DND-41 (cell line): Measurements from ENCODE around the gene CYP17A1.

Source experiments
- ATAC-seq: fragments of 200-7000 bp; cut with Tn5 transposase; 3 replicates; pipeline ENCODE4 v1.9.1; 2021; ENCODE audit warnings: low read depth; ENCODE audit not compliant: insufficient read depth
- DNase-seq: peaks from one replicate; pipeline ENCODE4 v3.0.0-alpha.2; 2020
- H2AFZ ChIP-seq: 2 replicates; pipeline ENCODE4 v1.6.0; 2012; ENCODE audit warnings: low read depth, low read length
- H3K27ac ChIP-seq: 2 replicates; pipeline ENCODE4 v1.5.1; 2012; ENCODE audit warnings: low read length, inconsistent platforms
- H3K27me3 ChIP-seq: fragments of 200-600 bp; sonication (generic); 2 replicates; pipeline ENCODE4 v1.6.0; 2012; ENCODE audit warnings: low read length, mild to moderate bottlenecking, inconsistent platforms; ENCODE audit not compliant: insufficient read depth, poor library complexity
- H3K36me3 ChIP-seq: 2 replicates; pipeline ENCODE4 v1.5.1; 2012; ENCODE audit warnings: low read length, inconsistent platforms; ENCODE audit not compliant: insufficient read depth
- H3K4me1 ChIP-seq: 2 replicates; pipeline ENCODE4 v1.5.1; 2012; ENCODE audit warnings: mild to moderate bottlenecking, low read length; ENCODE audit not compliant: insufficient read depth
- H3K4me2 ChIP-seq: 2 replicates; pipeline ENCODE4 v1.6.0; 2012; ENCODE audit warnings: mild to moderate bottlenecking, moderate library complexity, low read length, inconsistent platforms; ENCODE audit not compliant: insufficient read depth
- H3K4me3 ChIP-seq, 2 experiments: fragments of 200-600 bp in 1 of 2; shearing (Covaris generic) in 1 of 2; 2 replicates each; pipeline ENCODE4 v1.5.1; 2012 to 2016; ENCODE audit warnings: inconsistent platforms in 2 of 2, low read length in 2 of 2, mild to moderate bottlenecking in 2 of 2, low read depth in 1 of 2, moderate library complexity in 1 of 2
- H3K79me2 ChIP-seq: 2 replicates; pipeline ENCODE4 v1.6.0; 2012; ENCODE audit warnings: low read length, inconsistent platforms; ENCODE audit not compliant: insufficient read depth
- H3K9ac ChIP-seq: 2 replicates; pipeline ENCODE4 v1.6.0; 2012; ENCODE audit warnings: low read depth, mild to moderate bottlenecking, inconsistent platforms, low read length, moderate library complexity
- H3K9me3 ChIP-seq: 2 replicates; pipeline ENCODE4 v1.5.1; 2012; ENCODE audit warnings: low read length, moderate library complexity, mild to moderate bottlenecking, inconsistent platforms; ENCODE audit not compliant: insufficient read depth, severe bottlenecking
- H4K20me1 ChIP-seq: 2 replicates; pipeline ENCODE4 v1.6.0; 2012; ENCODE audit warnings: low read length; ENCODE audit not compliant: insufficient read depth
- CTCF ChIP-seq: IDR thresholded peaks from 2 replicates; pipeline ENCODE4 v1.5.1; 2012; ENCODE audit warnings: borderline replicate concordance, low read length, moderate library complexity, mild to moderate bottlenecking; ENCODE audit not compliant: poor library complexity, severe bottlenecking; ENCODE audit errors: extremely low read depth
- EZH2 ChIP-seq: IDR thresholded peaks from 3 replicates; pipeline ENCODE4 v1.6.1; 2012; ENCODE audit warnings: borderline replicate concordance, low read depth, mild to moderate bottlenecking, moderate library complexity, low read length, inconsistent platforms; ENCODE audit not compliant: severe bottlenecking

Gene CYP17A1

GRCh38 chr10:102837230-102837721 lies at the start of gene CYP17A1:
Gene CYP17A1 (minus strand): TSS chr10:102837413. CDS start chr10:102837361, 52 bp downstream.
- Histone ChIP-seq H3K4me3 (no peak within 1 kb of the TSS), H3K4me2 (no peak within 1 kb of the TSS), H3K9ac (no peak within 1 kb of the TSS), H4K20me1 (no peaks in the 10 kb centered on the region; the same call in 1 of the 2 replicates), H3K9me3 (peaks cover 9% of the 10 kb centered on the region), H3K4me1 (no peaks in the 10 kb centered on the region), H2AFZ (no peak within 1 kb of the TSS), H3K27me3 (no peaks in the 10 kb centered on the region), H3K79me2 (no peaks in the 10 kb centered on the region), H3K27ac (no peak within 1 kb of the TSS), H3K36me3 (no peaks in the 10 kb centered on the region)
- no peak for TF ChIP-seq CTCF
- no peak for TF ChIP-seq EZH2
- ATAC-seq (no peak), DNase-seq (no peak)

- Histone ChIP-seq H3K9me3 (no peaks in the 10 kb centered on the region), H3K27ac (no peak overlapping the region), H3K9ac (no peak overlapping the region), H3K4me1 (no peaks in the 10 kb centered on the region), H3K79me2 (no peaks in the 10 kb centered on the region), H3K27me3 (no peaks in the 10 kb centered on the region), H3K4me3 (no peak overlapping the region), H4K20me1 (no peaks in the 10 kb centered on the region), H3K4me2 (no peak overlapping the region), H2AFZ (no peak overlapping the region), H3K36me3 (no peaks in the 10 kb centered on the region)
- DNase-seq (no peak), ATAC-seq (no peak)
- TF ChIP-seq EZH2 (no peak), CTCF (no peak)
These were observed 43.0 kb upstream of the CYP17A1 start for GRCh38 chr10:102880256-102880655.

GRCh38 chr10:102878629-102879028 lies 41.4 kb upstream of the CYP17A1 start:
- H3K4me1 ChIP-seq: no peaks in the 10 kb centered on the region
- H2AFZ ChIP-seq: no peak overlapping the region
- no peaks in the 10 kb centered on the region for H4K20me1 ChIP-seq
- H3K27ac ChIP-seq: no peak overlapping the region
- no peaks in the 10 kb centered on the region for H3K27me3 ChIP-seq
- TF ChIP-seq CTCF: no peak
- TF ChIP-seq EZH2: no peak
- no peaks in the 10 kb centered on the region for H3K79me2 ChIP-seq
- H3K4me2 ChIP-seq: no peak overlapping the region
- H3K36me3 ChIP-seq: no peaks in the 10 kb centered on the region
- no peak overlapping the region for H3K9ac ChIP-seq
- H3K4me3 ChIP-seq: no peak overlapping the region
- no peak for ATAC-seq
- H3K9me3 ChIP-seq: no peaks in the 10 kb centered on the region
- no peak for DNase-seq

- Histone ChIP-seq H3K9me3 (no peaks in the 10 kb centered on the region), H3K4me1 (no peaks in the 10 kb centered on the region), H4K20me1 (no peaks in the 10 kb centered on the region), H3K27me3 (no peaks in the 10 kb centered on the region), H3K4me2 (no peak overlapping the region), H2AFZ (no peak overlapping the region), H3K9ac (no peak overlapping the region), H3K27ac (no peak overlapping the region), H3K4me3 (no peak overlapping the region), H3K36me3 (no peaks in the 10 kb centered on the region), H3K79me2 (no peaks in the 10 kb centered on the region)
- ATAC-seq: no peak
- no peak for DNase-seq
- TF ChIP-seq EZH2 (no peak), CTCF (no peak)
These were observed 39.5 kb upstream of the CYP17A1 start for GRCh38 chr10:102876747-102877153.
